Kidney tubule cell (primary cell): Measurements from ENCODE around the gene IRS2.

ENCODE experiments used
- DNase-seq: peaks from one replicate; pipeline ENCODE4 v3.0.0-alpha.2; 2018; ENCODE audit warnings: low spot score

IRS2 gene

GRCh38 chr13:109730812-109731335 is 55.5 kb downstream of the IRS2 start:
- DNase-seq = no peak

- peak; percentile 69 for DNase-seq
Observed at GRCh38 chr13:109728791-109729731, 57.3 kb downstream of the IRS2 start.

- no peak for DNase-seq
Observed at GRCh38 chr13:109728061-109728460, 58.3 kb downstream of the IRS2 start.

GRCh38 chr13:109727251-109727650 is 59.1 kb downstream of the IRS2 start:
- DNase-seq = no peak

- no peak for DNase-seq
Observed at GRCh38 chr13:109725995-109726637, 60.3 kb downstream of the IRS2 start.

GRCh38 chr13:109725297-109725696 is 61.1 kb downstream of the IRS2 start:
- DNase-seq = no peak

- no peak for DNase-seq
Observed at GRCh38 chr13:109724603-109725002, 61.8 kb downstream of the IRS2 start.

- no peak for DNase-seq
Observed at GRCh38 chr13:109723046-109723445, 63.3 kb downstream of the IRS2 start.

- DNase-seq = no peak
Observed at GRCh38 chr13:109722068-109722467, 64.3 kb downstream of the IRS2 start.

- no peak for DNase-seq
Observed at GRCh38 chr13:109720758-109721184, 65.6 kb downstream of the IRS2 start.

- DNase-seq = no peak
Observed at GRCh38 chr13:109719962-109720646, 66.3 kb downstream of the IRS2 start.

GRCh38 chr13:109718726-109719125 is 67.7 kb downstream of the IRS2 start:
- DNase-seq = no peak

- DNase-seq = no peak
Observed at GRCh38 chr13:109717686-109718085, 68.7 kb downstream of the IRS2 start.

GRCh38 chr13:109715902-109716301 is 70.5 kb downstream of the IRS2 start:
- DNase-seq = peak; percentile 25

- DNase-seq = no peak
Observed at GRCh38 chr13:109713681-109714080, 72.7 kb downstream of the IRS2 start.

GRCh38 chr13:109712124-109712722 is 74.2 kb downstream of the IRS2 start:
- peak; percentile 68 for DNase-seq

GRCh38 chr13:109707742-109708617 is 78.4 kb downstream of the IRS2 start:
- DNase-seq = no peak

GRCh38 chr13:109707044-109707741 is 79.2 kb downstream of the IRS2 start:
- no peak for DNase-seq

GRCh38 chr13:109706015-109706715 is 80.2 kb downstream of the IRS2 start:
- no peak for DNase-seq
